ENCODE results near the gene RMND1. TPM values are rescaled to one million over a fixed set of nuclear protein-coding genes. Genes with fewer than 3 reads are reported as not detected.
"Not testable (repeated sequence)": the region's sequence is repeated elsewhere in the genome, so short reads cannot be mapped to it uniquely, and the experiment has no call there.

Gene RMND1
- total RNA-seq, 3 donors from 2014 or later: 16.5 to 25.6 (median 21.0) TPM

DNA sequence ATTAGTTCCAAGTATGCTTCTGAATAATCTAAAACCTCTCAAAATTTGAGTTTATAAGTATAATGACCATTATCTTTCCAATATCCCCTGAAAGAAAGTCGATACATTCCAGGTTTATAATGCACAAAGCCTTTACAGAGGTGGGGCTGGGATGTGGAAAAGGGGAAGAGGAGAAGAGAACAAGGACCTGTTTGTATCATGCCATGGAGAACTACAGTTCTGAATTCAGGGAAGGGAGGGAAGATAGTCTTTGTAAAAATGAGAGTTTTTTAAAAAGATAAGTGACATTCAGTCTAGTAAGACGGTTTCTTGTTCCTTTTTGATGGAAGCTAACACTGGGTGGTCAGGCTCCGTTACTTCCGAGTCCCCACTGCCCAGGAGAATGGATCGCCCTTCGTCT is 86.7 kb downstream of the RMND1 start:
- intact Hi-C loops (cut with DNase I, micrococcal nuclease): no loop called here
- TF ChIP-seq CTCF (IDR thresholded peaks at IDR 0.05): no peak
- DNase-seq (no peak), ATAC-seq (no peak)
- Histone ChIP-seq H3K4me3 (no peak overlapping the region), H3K4me1 (ENCODE audit: low read depth) (no peaks in the 10 kb centered on the region), H3K36me3 (ENCODE audit: low read depth) (no peaks in the 10 kb centered on the region), H3K9me3 (no peaks in the 10 kb centered on the region)

DNA sequence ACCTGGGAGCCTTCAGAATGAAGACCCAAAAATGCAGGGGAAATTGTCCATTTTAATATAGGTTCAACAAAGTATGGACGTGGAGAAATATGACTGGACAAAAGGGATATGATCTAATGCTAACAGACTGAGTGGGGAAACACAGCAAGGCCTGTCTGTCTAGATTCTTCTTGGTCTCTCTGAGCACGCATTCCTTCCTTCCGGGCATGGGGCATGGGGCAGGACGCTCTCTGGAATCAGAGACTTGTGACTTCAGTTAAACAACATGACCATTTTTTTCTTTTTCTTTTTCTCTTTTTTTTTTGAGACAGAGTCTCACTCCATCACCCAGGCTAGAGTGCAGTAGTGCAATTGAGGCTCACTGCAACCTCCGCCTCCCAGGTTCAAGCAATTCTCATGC is 92.4 kb downstream of the RMND1 start:
- H3K4me1 ChIP-seq (ENCODE audit: low read depth): no peaks in the 10 kb centered on the region
- H3K4me3 ChIP-seq: no peak overlapping the region
- DNase-seq (no peak), ATAC-seq (no peak)
- intact Hi-C loops (cut with DNase I, micrococcal nuclease): no loop called here
- no peak for TF ChIP-seq CTCF (IDR thresholded peaks at IDR 0.05)
- H3K36me3 ChIP-seq (ENCODE audit: low read depth): no peaks in the 10 kb centered on the region
- H3K9me3 ChIP-seq: no peaks in the 10 kb centered on the region

- TF ChIP-seq CTCF (IDR thresholded peaks at IDR 0.05): no peak
- no peaks in the 10 kb centered on the region for H3K36me3 ChIP-seq (ENCODE audit: low read depth)
- no peaks in the 10 kb centered on the region for H3K4me1 ChIP-seq (ENCODE audit: low read depth)
- H3K4me3 ChIP-seq: no peak overlapping the region
- intact Hi-C loops (cut with DNase I, micrococcal nuclease): no loop called here
- ATAC-seq (no peak), DNase-seq (no peak)
- no peaks in the 10 kb centered on the region for H3K9me3 ChIP-seq
Measured at GRCh38 chr6:151358475-151358874, 93.5 kb downstream of the RMND1 start.

- intact Hi-C loops (cut with DNase I, micrococcal nuclease): no loop called here
- no peaks in the 10 kb centered on the region for H3K36me3 ChIP-seq (ENCODE audit: low read depth)
- ATAC-seq (no peak), DNase-seq (no peak)
- H3K4me1 ChIP-seq (ENCODE audit: low read depth): no peaks in the 10 kb centered on the region
- no peak overlapping the region for H3K4me3 ChIP-seq
- TF ChIP-seq CTCF (IDR thresholded peaks at IDR 0.05): no peak
- no peaks in the 10 kb centered on the region for H3K9me3 ChIP-seq
Measured at GRCh38 chr6:151357758-151358436, 94.0 kb downstream of the RMND1 start.

DNA sequence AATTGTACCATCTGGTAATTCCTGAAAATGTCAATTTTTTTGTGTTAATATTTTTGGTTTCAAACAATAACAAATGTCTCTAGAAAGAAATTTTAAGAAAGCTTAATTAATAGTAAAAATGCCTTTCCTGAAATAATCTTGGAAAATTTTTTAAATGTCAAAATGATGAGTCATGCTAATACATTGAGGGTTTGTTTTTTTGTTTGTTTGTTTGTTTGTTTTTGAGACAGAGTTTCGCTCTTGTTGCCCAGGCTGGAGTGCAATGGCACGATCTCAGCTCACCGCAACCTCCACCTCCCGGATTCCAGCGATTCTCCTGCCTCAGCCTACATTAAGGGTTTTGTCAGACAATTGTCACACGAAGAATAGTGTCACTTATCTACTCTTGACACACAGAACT is 94.9 kb downstream of the RMND1 start:
- intact Hi-C loops (cut with DNase I, micrococcal nuclease); DNase-seq; H3K36me3 ChIP-seq (ENCODE audit: low read depth); H3K4me3 ChIP-seq; ATAC-seq; H3K4me1 ChIP-seq (ENCODE audit: low read depth); H3K9me3 ChIP-seq: not testable (repeated sequence)

Other genes with a start within 250 kb of the RMND1 start
- 100 to 1,000 TPM in 1 of 3 donors, 10 to 100 TPM in 1, 1 to 10 TPM in 1; 6.3 to 192 (median 15.3) TPM for gene AKAP12, start 212.2 kb downstream of the RMND1 start, total RNA-seq
- gene ZBTB2, start 60.6 kb downstream of the RMND1 start, total RNA-seq: 10 to 100 TPM in 2 of 3 donors, 1 to 10 TPM in 1; 8.1 to 13.3 (median 11.0) TPM
- 1 to 10 TPM in 2 of 3 donors, under 1 TPM in 1; 0.87 to 2.7 (median 1.7) TPM for gene CCDC170, start 41.9 kb upstream of the RMND1 start, total RNA-seq